NCI-H1930 (cell line): ENCODE data around the gene RRAS.
"Not testable (repeated sequence)": the region's sequence is repeated elsewhere in the genome, so short reads cannot be mapped to it uniquely, and the experiment has no call there.

Source experiments
- DNase-seq, 2 experiments: peaks; one replicate each; lab custom pipeline; 2025; lab: John Stamatoyannopoulos, UW

The RRAS gene

GRCh38 chr19:49631014-49631588 is 8.8 kb downstream of the RRAS start:
- DNase-seq: no peak

- DNase-seq: no peak
Observed at GRCh38 chr19:49629659-49630058, 10.3 kb downstream of the RRAS start.

GRCh38 chr19:49626226-49626625 is 13.7 kb downstream of the RRAS start:
- no peak for DNase-seq

GRCh38 chr19:49624967-49625910 is 14.7 kb downstream of the RRAS start:
- DNase-seq: no peak

- not testable (repeated sequence) for DNase-seq
Observed at GRCh38 chr19:49617860-49618259, 22.1 kb downstream of the RRAS start.

GRCh38 chr19:49616945-49617344 is 23.0 kb downstream of the RRAS start:
- no peak for DNase-seq

GRCh38 chr19:49616532-49616931 is 23.4 kb downstream of the RRAS start:
- no peak for DNase-seq

GRCh38 chr19:49615861-49616260 is 24.1 kb downstream of the RRAS start:
- no peak for DNase-seq

- DNase-seq: no peak
Observed at GRCh38 chr19:49614096-49614833, 25.7 kb downstream of the RRAS start.

GRCh38 chr19:49613374-49613773 is 26.6 kb downstream of the RRAS start:
- DNase-seq: no peak

- DNase-seq: no peak
Observed at GRCh38 chr19:49609499-49610092, 30.3 kb downstream of the RRAS start.

GRCh38 chr19:49605605-49606004 is 34.3 kb downstream of the RRAS start:
- no peak for DNase-seq

- no peak for DNase-seq
Observed at GRCh38 chr19:49602806-49603205, 37.1 kb downstream of the RRAS start.

GRCh38 chr19:49601482-49602038 is 38.4 kb downstream of the RRAS start:
- no peak for DNase-seq

- DNase-seq: no peak
Observed at GRCh38 chr19:49599378-49600295, 40.3 kb downstream of the RRAS start.

- no peak for DNase-seq
Observed at GRCh38 chr19:49597703-49597974, 42.3 kb downstream of the RRAS start.

- no peak for DNase-seq
Observed at GRCh38 chr19:49596954-49597702, 42.8 kb downstream of the RRAS start.

GRCh38 chr19:49596407-49596806 is 43.5 kb downstream of the RRAS start:
- DNase-seq: no peak

GRCh38 chr19:49595819-49596404 is 44.0 kb downstream of the RRAS start:
- no peak for DNase-seq
